DMS 273 (cell line): ENCODE results near the gene PDLIM5.

Experiments
- DNase-seq: peaks from one replicate; lab custom pipeline; 2025; ENCODE audit not compliant: unreplicated experiment; lab: John Stamatoyannopoulos, UW

The PDLIM5 gene

GRCh38 chr4:94420356-94420755 is 31.4 kb upstream of the PDLIM5 start:
- DNase-seq = no peak

GRCh38 chr4:94426783-94427182 is 25.0 kb upstream of the PDLIM5 start:
- no peak for DNase-seq

- DNase-seq = no peak
Observed at GRCh38 chr4:94428884-94429283, 22.9 kb upstream of the PDLIM5 start.

GRCh38 chr4:94430406-94430805 is 21.3 kb upstream of the PDLIM5 start:
- DNase-seq = no peak

- no peak for DNase-seq
Observed at GRCh38 chr4:94431388-94431787, 20.4 kb upstream of the PDLIM5 start.

- no peak for DNase-seq
Observed at GRCh38 chr4:94434505-94434904, 17.2 kb upstream of the PDLIM5 start.

- no peak for DNase-seq
Observed at GRCh38 chr4:94435874-94436273, 15.9 kb upstream of the PDLIM5 start.

GRCh38 chr4:94436512-94436911 is 15.2 kb upstream of the PDLIM5 start:
- no peak for DNase-seq

GRCh38 chr4:94439606-94440005 is 12.1 kb upstream of the PDLIM5 start:
- DNase-seq = no peak

- no peak for DNase-seq
Observed at GRCh38 chr4:94441838-94442237, 9.9 kb upstream of the PDLIM5 start.

GRCh38 chr4:94442251-94442650 is 9.5 kb upstream of the PDLIM5 start:
- DNase-seq = peak; percentile 43

- no peak for DNase-seq
Observed at GRCh38 chr4:94446386-94446785, 5.4 kb upstream of the PDLIM5 start.

GRCh38 chr4:94447754-94448411 is 3.9 kb upstream of the PDLIM5 start:
- DNase-seq = no peak

GRCh38 chr4:94448815-94449375 is 2.8 kb upstream of the PDLIM5 start:
- DNase-seq = no peak

- DNase-seq = peak; percentile 6
Observed at GRCh38 chr4:94451051-94451694, 569 bp upstream of the PDLIM5 start.

- DNase-seq = peak; percentile 92
Observed at GRCh38 chr4:94452476-94453371, 982 bp downstream of the PDLIM5 start.

- DNase-seq = peak; percentile 9
Observed at GRCh38 chr4:94453391-94453963, 1.7 kb downstream of the PDLIM5 start.

GRCh38 chr4:94454405-94454804 is 2.7 kb downstream of the PDLIM5 start:
- no peak for DNase-seq

- no peak for DNase-seq
Observed at GRCh38 chr4:94455081-94455480, 3.3 kb downstream of the PDLIM5 start.

GRCh38 chr4:94457692-94458106 is 6.0 kb downstream of the PDLIM5 start:
- DNase-seq = peak; percentile 58

- DNase-seq = no peak
Observed at GRCh38 chr4:94458682-94459081, 6.9 kb downstream of the PDLIM5 start.
